Lower lobe of right lung (tissue), 2 donors: Measurements from ENCODE around the gene NFYC. TPM values are rescaled to one million over a fixed set of nuclear protein-coding genes. Genes with fewer than 3 reads are reported as not detected.

Experiments
- ATAC-seq, 2 donors: fragments of 200-7000 bp; cut with Tn5 transposase; one replicate each; pipeline ENCODE4 v1.9.1; 2020 to 2022; ENCODE audit warnings: mild to moderate bottlenecking in 2 of 2, moderate library complexity in 2 of 2
- DNase-seq: peaks from one replicate; pipeline ENCODE4 v3.0.0-alpha.2; 2020
- H3K27ac ChIP-seq: fragments of 200-600 bp; one replicate; pipeline ENCODE4 v1.8.0; 2022
- H3K27me3 ChIP-seq: fragments of 200-600 bp; one replicate; pipeline ENCODE4 v1.8.0; 2022; ENCODE audit warnings: low read depth
- H3K36me3 ChIP-seq: fragments of 200-600 bp; one replicate; pipeline ENCODE4 v1.8.0; 2022; ENCODE audit warnings: mild to moderate bottlenecking
- H3K4me1 ChIP-seq: fragments of 200-600 bp; one replicate; pipeline ENCODE4 v1.8.0; 2022
- H3K4me3 ChIP-seq: fragments of 200-600 bp; one replicate; pipeline ENCODE4 v1.8.0; 2022; ENCODE audit warnings: mild to moderate bottlenecking
- H3K9me3 ChIP-seq: fragments of 200-600 bp; one replicate; pipeline ENCODE4 v1.8.0; 2022
- intact Hi-C: fragments of 100-400 bp; cut with DNase I; formaldehyde crosslinking; loops from one replicate; pipeline ENCODE4 v1.11.0; 2022
- total RNA-seq: library from RNA; stranded (reverse); fragmentation: NEBNext Ultra II Directional; extraction: Animal tissue kit (Norgen Biotek cat#: 25700); gene quantifications from one replicate; pipeline ENCODE4 v1.2.1, GENCODE V29; 2021
- TF ChIP-seq, protein P1 (sequence below): fragments of 200-600 bp; IDR thresholded peaks from one replicate; pipeline ENCODE4 v1.8.0; 2022; ENCODE audit warnings: antibody characterized with exemption, mild to moderate bottlenecking
- donor health status: DM: no; HTN: yes; CAD: no; lungs with severe emphysema.

NFYC gene
- total RNA-seq, 1 donor from 2014 or later: 54.2 TPM

DNA sequence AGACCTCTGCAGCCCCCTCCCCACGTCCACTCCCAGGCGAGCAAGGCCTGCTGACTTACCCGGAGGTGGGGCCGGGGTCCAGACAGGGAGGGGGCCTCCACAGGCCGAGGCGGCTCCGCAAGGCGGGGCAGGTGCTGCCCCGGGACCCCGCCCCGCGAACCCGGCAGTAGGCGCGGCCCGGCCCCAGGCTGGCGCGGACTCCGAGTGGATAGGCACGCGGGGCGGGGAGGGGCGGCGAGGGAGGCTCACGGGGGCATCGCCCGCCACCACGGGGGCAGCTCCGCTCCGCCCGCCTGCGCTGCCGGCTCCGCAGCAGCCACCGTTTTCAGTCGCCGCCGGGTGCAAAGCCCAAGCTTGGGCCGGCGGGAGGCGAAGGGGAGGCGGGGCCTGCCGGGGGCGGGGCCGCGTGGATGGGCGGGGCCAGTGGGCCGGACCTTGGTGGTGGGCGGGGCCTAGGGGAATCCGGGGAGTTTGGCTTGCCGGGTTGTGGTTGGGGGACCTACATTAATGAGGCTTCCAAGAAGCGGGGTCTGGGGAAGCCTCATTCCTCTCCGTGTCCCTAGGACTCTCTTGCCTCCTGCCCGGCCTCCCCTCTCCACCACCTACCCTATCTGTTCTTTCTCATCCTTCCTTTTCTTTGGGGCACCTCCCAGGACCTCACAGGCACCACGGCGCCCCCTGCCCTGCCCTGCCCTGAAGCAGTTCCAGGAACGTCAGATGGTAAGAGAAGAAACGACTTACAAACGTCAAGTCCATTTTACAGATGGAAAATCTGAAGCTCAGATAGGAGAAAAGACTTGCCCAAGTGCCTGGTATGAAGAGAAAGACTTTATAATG lies 26.0 kb upstream of the NFYC start, which contains the start of gene RIMS3:
RIMS3 (minus strand) TSS at position 348 of the 837 bp plus-strand sequence. CDS start 23,757 bp downstream, outside the sequence.
- intact Hi-C loops: no loop called here
- H3K27ac ChIP-seq: no peak within 1 kb of the TSS

DNA sequence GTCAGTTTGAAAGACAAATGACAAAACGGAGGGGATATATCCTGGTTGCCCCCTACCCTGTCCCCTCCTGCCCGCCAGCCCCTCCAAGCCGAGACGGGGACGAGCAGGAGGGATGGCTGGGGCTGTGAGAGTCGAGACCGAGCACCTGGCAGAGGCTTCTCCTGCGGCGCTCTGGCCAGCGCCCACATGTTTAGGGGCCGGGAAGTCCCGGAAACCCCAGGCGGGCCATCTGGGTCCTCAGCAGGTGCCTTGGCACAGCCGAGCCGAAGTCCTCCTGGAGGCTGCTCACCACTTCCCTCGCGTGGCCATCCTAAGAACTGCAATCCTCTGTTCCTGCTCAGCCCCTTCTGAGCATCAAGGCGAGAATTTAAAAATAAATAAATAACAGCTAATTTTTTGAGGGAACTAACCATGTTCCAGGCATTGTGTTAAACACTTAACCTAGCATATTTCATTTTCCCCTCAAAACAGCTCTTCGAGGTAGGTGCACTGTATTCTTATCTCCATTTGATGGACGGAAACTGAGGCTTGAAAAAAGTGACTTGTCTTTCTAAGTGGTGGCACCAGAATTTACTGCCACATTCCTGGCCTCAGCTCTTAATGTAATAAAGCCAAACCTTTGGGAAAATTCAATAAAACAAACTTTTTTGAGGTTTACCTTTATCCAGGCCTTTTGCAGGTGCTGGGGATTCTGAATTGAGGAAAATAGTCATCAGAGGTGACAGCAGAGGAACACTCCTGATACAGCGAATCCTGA lies 22.6 kb upstream of the NFYC start:
- H3K27me3 ChIP-seq: no peaks in the 10 kb centered on the region
- H3K4me1 ChIP-seq: peaks cover 16% of the 10 kb centered on the region
- TF ChIP-seq, protein P1, sequence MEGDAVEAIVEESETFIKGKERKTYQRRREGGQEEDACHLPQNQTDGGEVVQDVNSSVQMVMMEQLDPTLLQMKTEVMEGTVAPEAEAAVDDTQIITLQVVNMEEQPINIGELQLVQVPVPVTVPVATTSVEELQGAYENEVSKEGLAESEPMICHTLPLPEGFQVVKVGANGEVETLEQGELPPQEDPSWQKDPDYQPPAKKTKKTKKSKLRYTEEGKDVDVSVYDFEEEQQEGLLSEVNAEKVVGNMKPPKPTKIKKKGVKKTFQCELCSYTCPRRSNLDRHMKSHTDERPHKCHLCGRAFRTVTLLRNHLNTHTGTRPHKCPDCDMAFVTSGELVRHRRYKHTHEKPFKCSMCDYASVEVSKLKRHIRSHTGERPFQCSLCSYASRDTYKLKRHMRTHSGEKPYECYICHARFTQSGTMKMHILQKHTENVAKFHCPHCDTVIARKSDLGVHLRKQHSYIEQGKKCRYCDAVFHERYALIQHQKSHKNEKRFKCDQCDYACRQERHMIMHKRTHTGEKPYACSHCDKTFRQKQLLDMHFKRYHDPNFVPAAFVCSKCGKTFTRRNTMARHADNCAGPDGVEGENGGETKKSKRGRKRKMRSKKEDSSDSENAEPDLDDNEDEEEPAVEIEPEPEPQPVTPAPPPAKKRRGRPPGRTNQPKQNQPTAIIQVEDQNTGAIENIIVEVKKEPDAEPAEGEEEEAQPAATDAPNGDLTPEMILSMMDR: peak; percentile 98
- no peak overlapping the region for H3K27ac ChIP-seq
- peak; percentile 85 for DNase-seq
- H3K36me3 ChIP-seq: no peaks in the 10 kb centered on the region
- no peaks in the 10 kb centered on the region for H3K9me3 ChIP-seq
- intact Hi-C loops: no loop called here
- ATAC-seq: peak; percentile 78 to 85
- H3K4me3 ChIP-seq: peak overlapping the region; percentile 12

More for the DNA sequence above, 26.0 kb upstream of the NFYC start, which contains the start of gene RIMS3:
- peak; percentile 94 to 96 for ATAC-seq
- peak within 1 kb of the TSS; percentile 71 for H3K4me3 ChIP-seq
- no peaks in the 10 kb centered on the region for H3K9me3 ChIP-seq
- no peaks in the 10 kb centered on the region for H3K36me3 ChIP-seq
- H3K27me3 ChIP-seq: no peaks in the 10 kb centered on the region
- H3K4me1 ChIP-seq: peaks cover 16% of the 10 kb centered on the region
- TF ChIP-seq, protein P1: peak; percentile 11
- peak; percentile 84 for DNase-seq

DNA sequence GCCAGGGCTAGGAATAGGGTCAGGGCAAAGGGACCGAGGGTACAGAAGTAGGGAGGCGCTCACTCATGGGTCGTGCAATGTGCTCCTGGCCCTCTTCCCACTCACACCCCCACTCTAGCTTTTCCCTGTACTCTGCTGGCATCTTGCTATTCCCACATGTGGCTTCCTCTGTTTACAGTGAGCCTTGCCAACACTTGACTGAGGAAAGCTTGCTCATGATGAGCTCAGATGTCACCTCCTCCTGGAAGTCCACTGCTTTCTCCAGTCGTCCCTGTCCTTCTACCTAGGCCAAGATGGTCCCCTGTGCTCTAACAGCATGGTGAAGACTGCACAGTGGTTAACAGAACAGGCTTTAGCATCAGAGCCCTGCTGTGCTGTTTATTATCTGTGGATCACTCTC lies 18.1 kb upstream of the NFYC start:
- TF ChIP-seq, protein P1: no peak
- H3K9me3 ChIP-seq: no peaks in the 10 kb centered on the region
- H3K4me3 ChIP-seq: no peak overlapping the region
- no peak for DNase-seq
- peaks cover 13% of the 10 kb centered on the region for H3K4me1 ChIP-seq
- no peaks in the 10 kb centered on the region for H3K27me3 ChIP-seq
- ATAC-seq: no peak
- no peak overlapping the region for H3K27ac ChIP-seq
- intact Hi-C loops: no loop called here
- no peaks in the 10 kb centered on the region for H3K36me3 ChIP-seq

DNA sequence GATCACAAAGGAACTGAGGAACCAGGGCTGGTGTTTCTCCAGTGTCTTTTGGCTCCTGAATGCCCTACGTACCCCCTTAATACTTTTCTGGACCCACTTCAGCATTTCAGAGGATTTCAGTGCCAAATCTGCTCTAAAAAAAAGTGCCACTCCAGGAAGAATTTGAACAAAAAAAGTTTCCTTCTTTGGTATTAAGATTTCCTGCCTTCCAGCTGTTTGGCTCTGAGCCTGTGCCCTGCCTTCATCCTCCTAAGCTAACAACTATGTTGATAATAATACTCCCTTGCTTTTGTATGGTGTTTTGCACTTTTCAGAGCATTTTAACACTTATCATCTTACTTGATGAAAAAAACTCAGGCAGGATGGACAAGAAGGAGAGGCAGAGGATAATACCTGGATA lies 15.0 kb upstream of the NFYC start:
- no peaks in the 10 kb centered on the region for H3K9me3 ChIP-seq
- ATAC-seq (no peak), DNase-seq (no peak)
- intact Hi-C loops: no loop called here
- H3K27ac ChIP-seq: no peak overlapping the region
- no peaks in the 10 kb centered on the region for H3K36me3 ChIP-seq
- no peaks in the 10 kb centered on the region for H3K27me3 ChIP-seq
- TF ChIP-seq, protein P1: no peak
- no peak overlapping the region for H3K4me3 ChIP-seq
- peaks cover 7% of the 10 kb centered on the region for H3K4me1 ChIP-seq

DNA sequence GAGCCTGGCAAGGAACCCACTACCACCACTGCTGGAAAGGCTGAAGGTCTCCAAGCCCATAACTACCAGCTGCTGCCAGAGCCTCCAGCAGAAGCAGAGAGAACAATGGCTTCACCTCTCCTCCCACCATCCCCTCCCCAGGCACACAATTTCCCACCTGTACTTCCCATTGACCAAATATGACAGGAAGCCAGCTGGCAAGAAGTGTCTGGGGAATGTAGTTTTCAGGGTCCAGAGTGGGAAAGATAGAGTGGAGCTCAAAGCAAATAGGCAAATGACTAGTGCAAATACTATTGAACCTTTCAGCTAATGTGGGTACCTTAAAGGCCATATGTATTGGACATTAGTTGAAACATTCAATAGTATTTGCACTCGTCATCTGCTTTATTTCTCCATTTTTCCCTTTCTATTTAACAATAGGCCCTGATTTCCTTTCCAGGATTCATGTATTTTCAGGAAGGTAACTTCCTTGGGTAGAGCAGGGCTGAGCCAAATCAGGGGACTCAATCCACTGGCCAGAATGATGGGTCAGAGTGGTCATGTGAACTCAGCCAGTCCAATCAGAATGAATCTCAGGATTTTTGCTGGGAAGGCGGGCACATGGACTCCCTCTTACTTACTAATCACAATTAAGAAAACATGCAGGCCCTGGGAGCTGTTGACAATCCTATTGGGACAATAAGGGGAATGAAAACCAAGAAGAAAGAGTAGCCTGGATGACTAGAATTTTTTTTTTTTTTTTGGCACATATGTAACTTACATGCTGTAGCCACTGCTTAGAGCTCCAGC lies 12.1 kb upstream of the NFYC start:
- Histone ChIP-seq H3K27ac (no peak overlapping the region), H3K4me1 (peaks cover 7% of the 10 kb centered on the region), H3K27me3 (no peaks in the 10 kb centered on the region), H3K36me3 (no peaks in the 10 kb centered on the region), H3K9me3 (no peaks in the 10 kb centered on the region), H3K4me3 (no peak overlapping the region)
- no peak for DNase-seq
- intact Hi-C loops: no loop called here
- ATAC-seq: no peak
- TF ChIP-seq, protein P1: no peak
